Aorta (tissue), 4 donors: Measurements from ENCODE around the gene FXR1. TPM values are rescaled to one million over a fixed set of nuclear protein-coding genes. Genes with fewer than 3 reads are reported as not detected.

ENCODE experiments used
- polyA plus RNA-seq, 2 donors: library from polyadenylated mRNA; stranded (reverse); fragments of 200-250 nt; gene quantifications; one replicate each; pipeline ENCODE4 v1.2.3, GENCODE V29; 2013
- total RNA-seq, 2 donors: library from RNA; stranded (reverse); fragmentation: NEBNext Ultra II Directional; extraction: Animal tissue kit (Norgen Biotek cat#: 25700); gene quantifications; one replicate each; pipeline ENCODE4 v1.2.1, GENCODE V29; 2021
- donor health status: healthy with polysubstance abuse.
- donor health status: Bipolar disorder and iron deficiency.
- donor health status: DM: no; HTN: no; CAD: no.
- donor health status: DM: yes; HTN: yes; CAD: no.

Gene FXR1
- total and polyA plus RNA-seq, 4 donors: 64.9 to 120 (median 105) TPM

Other genes with a start within 250 kb of the FXR1 start
- gene CCDC39, start 233.2 kb upstream of the FXR1 start, total RNA-seq: under 1 TPM in 1 of 2 donors, not detected in 1; 0.60 TPM
- gene CCDC39, start 233.2 kb upstream of the FXR1 start, polyA plus RNA-seq: not detected
- 10 to 100 TPM; 38.9 to 45.2 TPM for gene DNAJC19, start 77.1 kb downstream of the FXR1 start, total RNA-seq
- 10 to 100 TPM; 52.4 to 70.2 TPM for gene DNAJC19, start 77.1 kb downstream of the FXR1 start, polyA plus RNA-seq